ENCODE results near the gene NUP98.

- no peak for TF ChIP-seq EZH2phosphoT487 (IDR thresholded peaks at IDR 0.05)
- TF ChIP-seq CTCF (IDR thresholded peaks at IDR 0.05) = no peak
- no peak for TF ChIP-seq EZH2 (IDR thresholded peaks at IDR 0.05)
Observed at GRCh38 chr11:3764266-3764665, 33.1 kb downstream of the NUP98 start.
